Endodermal cell (in vitro differentiated cells): Measurements from ENCODE around the gene VPS13A. TPM values are rescaled to one million over a fixed set of nuclear protein-coding genes. Genes with fewer than 3 reads are reported as not detected.

Experiments used
- DNase-seq: peaks from one replicate; pipeline ENCODE4 v3.0.0-alpha.2; 2017
- H3K27ac ChIP-seq: 2 replicates; pipeline ENCODE4 v1.5.1; 2013; ENCODE audit warnings: mild to moderate bottlenecking, low read depth, low read length, moderate library complexity
- H3K27me3 ChIP-seq: 2 replicates; pipeline ENCODE4 v1.6.1; 2013; ENCODE audit warnings: mild to moderate bottlenecking, low read length, moderate library complexity; ENCODE audit not compliant: insufficient read depth, control insufficient read depth, poor library complexity, severe bottlenecking
- H3K36me3 ChIP-seq: 2 replicates; pipeline ENCODE4 v1.7.0; 2013; ENCODE audit warnings: mild to moderate bottlenecking, low read length, moderate library complexity; ENCODE audit not compliant: control insufficient read depth, insufficient read depth
- H3K4me1 ChIP-seq: one replicate; pipeline ENCODE4 v1.7.0; 2013; ENCODE audit warnings: low read length; ENCODE audit not compliant: control insufficient read depth, insufficient read depth
- H3K4me3 ChIP-seq: 2 replicates; pipeline ENCODE4 v1.5.1; 2013; ENCODE audit warnings: mild to moderate bottlenecking, low read length, moderate library complexity
- H3K9ac ChIP-seq: 2 replicates; pipeline ENCODE4 v1.6.1; 2013; ENCODE audit warnings: mild to moderate bottlenecking, low read length, moderate library complexity; ENCODE audit not compliant: poor library complexity, severe bottlenecking; ENCODE audit errors: extremely low read depth
- H3K9me3 ChIP-seq: 2 replicates; pipeline ENCODE4 v1.6.1; 2013; ENCODE audit warnings: mild to moderate bottlenecking, low read length, moderate library complexity; ENCODE audit not compliant: control insufficient read depth
- H3K27ac Mint-ChIP-seq: 2 replicates; pipeline ENCODE4 v1.8.0; 2020; ENCODE audit warnings: mixed read lengths
- H3K27me3 Mint-ChIP-seq: 2 replicates; pipeline ENCODE4 v1.8.0; 2021; ENCODE audit warnings: mild to moderate bottlenecking, mixed read lengths; ENCODE audit not compliant: insufficient read depth
- H3K36me3 Mint-ChIP-seq: 2 replicates; pipeline ENCODE4 v1.8.0; 2020; ENCODE audit warnings: low read depth, mixed read lengths
- H3K4me1 Mint-ChIP-seq: 2 replicates; pipeline ENCODE4 v1.8.0; 2020; ENCODE audit warnings: mixed read lengths
- H3K4me3 Mint-ChIP-seq: 2 replicates; pipeline ENCODE4 v1.8.0; 2020; ENCODE audit warnings: mild to moderate bottlenecking, moderate library complexity, mixed read lengths
- H3K9me3 Mint-ChIP-seq: 2 replicates; pipeline ENCODE4 v1.8.0; 2020; ENCODE audit warnings: mild to moderate bottlenecking, mixed read lengths
- CTCF ChIP-seq: fragments of 200-600 bp; sonication (generic); conservative IDR thresholded peaks from 2 replicates; pipeline ENCODE4 v1.5.0; 2021; ENCODE audit warnings: antibody characterized with exemption, mild to moderate bottlenecking
- WGBS, 2 experiments: methylation state at CpG; one replicate each; pipeline versions ENCODE4 v1.1.5 to v1.1.7; 2013; ENCODE audit warnings: missing lambda C conversion rate in 2 of 2, mixed read lengths in 1 of 2; ENCODE audit not compliant: insufficient coverage in 1 of 2, insufficient read length in 1 of 2; 5-methylcytosine and 5-hydroxymethylcytosine counted together
- total RNA-seq, 2 donors: library from RNA; stranded (reverse); fragmentation: NEBNext Ultra II Directional in 1 of 2; extraction: Animal tissue kit (Norgen Biotek cat#: 25700) in 1 of 2; gene quantifications; 2 replicates in 1 of 2; 3 replicates in 1 of 2; pipeline ENCODE4 v1.2.1, GENCODE V29; 2021

The VPS13A gene
- total RNA-seq, 2 donors from 2014 or later, result 37.2 to 41.6 TPM

GRCh38 chr9:77422969-77423368 lies 245.6 kb downstream of the VPS13A start:
- Mint-ChIP-seq H3K4me1 (peaks cover 8% of the 10 kb centered on the region), H3K27me3 (no peaks in the 10 kb centered on the region), H3K36me3 (no peaks in the 10 kb centered on the region), H3K27ac (no peak overlapping the region), H3K9me3 (no peaks in the 10 kb centered on the region), H3K4me3 (no peak overlapping the region)
- DNase-seq, result no peak
- no peaks in the 10 kb centered on the region for H3K9me3 ChIP-seq
- no peaks in the 10 kb centered on the region for H3K27me3 ChIP-seq
- no peak overlapping the region for H3K9ac ChIP-seq
- no peaks in the 10 kb centered on the region for H3K4me1 ChIP-seq
- no peaks in the 10 kb centered on the region for H3K36me3 ChIP-seq
- H3K4me3 ChIP-seq, result no peak overlapping the region
- H3K27ac ChIP-seq, result no peak overlapping the region
- no peak for TF ChIP-seq CTCF
- 96% methylated on average over 3 of the region's 3 CpGs; no CpG with 5 or more reads in 1 of the 2 experiments for WGBS, 2 experiments

GRCh38 chr9:77423841-77424240 lies 246.5 kb downstream of the VPS13A start:
- H3K27ac Mint-ChIP-seq, result no peak overlapping the region
- DNase-seq, result no peak
- no peaks in the 10 kb centered on the region for H3K27me3 Mint-ChIP-seq
- H3K9me3 ChIP-seq, result no peaks in the 10 kb centered on the region
- no peaks in the 10 kb centered on the region for H3K4me1 ChIP-seq
- no peak overlapping the region for H3K9ac ChIP-seq
- H3K36me3 Mint-ChIP-seq, result no peaks in the 10 kb centered on the region
- WGBS, 2 experiments, result 92 to 95% methylated on average over 2 to 3 of the region's 3 CpGs
- H3K27ac ChIP-seq, result no peak overlapping the region
- no peak overlapping the region for H3K4me3 Mint-ChIP-seq
- no peak overlapping the region for H3K4me3 ChIP-seq
- no peaks in the 10 kb centered on the region for H3K27me3 ChIP-seq
- TF ChIP-seq CTCF, result no peak
- peaks cover 1% of the 10 kb centered on the region for H3K4me1 Mint-ChIP-seq
- H3K36me3 ChIP-seq, result no peaks in the 10 kb centered on the region
- H3K9me3 Mint-ChIP-seq, result no peaks in the 10 kb centered on the region

- H3K4me1 ChIP-seq, result no peaks in the 10 kb centered on the region
- no peak overlapping the region for H3K4me3 Mint-ChIP-seq
- H3K4me3 ChIP-seq, result no peak overlapping the region
- H3K27me3 Mint-ChIP-seq, result no peaks in the 10 kb centered on the region
- no peaks in the 10 kb centered on the region for H3K36me3 Mint-ChIP-seq
- H3K9me3 Mint-ChIP-seq, result no peaks in the 10 kb centered on the region
- H3K36me3 ChIP-seq, result no peaks in the 10 kb centered on the region
- no peaks in the 10 kb centered on the region for H3K27me3 ChIP-seq
- no peak overlapping the region for H3K27ac ChIP-seq
- H3K9me3 ChIP-seq, result no peaks in the 10 kb centered on the region
- no peak overlapping the region for H3K27ac Mint-ChIP-seq
- DNase-seq, result no peak
- no peak for TF ChIP-seq CTCF
- 90 to 93% methylated on average over 2 of the region's 2 CpGs for WGBS, 2 experiments
- H3K9ac ChIP-seq, result no peak overlapping the region
- H3K4me1 Mint-ChIP-seq, result peaks cover 1% of the 10 kb centered on the region
Measured at GRCh38 chr9:77424993-77425392, 247.7 kb downstream of the VPS13A start.
